NK-92 (cell line): Measurements from ENCODE around the gene GRK1.

Experiments used
- DNase-seq: peaks from one replicate; lab custom pipeline; 2025; ENCODE audit not compliant: unreplicated experiment; lab: John Stamatoyannopoulos, UW

The GRK1 gene

DNA sequence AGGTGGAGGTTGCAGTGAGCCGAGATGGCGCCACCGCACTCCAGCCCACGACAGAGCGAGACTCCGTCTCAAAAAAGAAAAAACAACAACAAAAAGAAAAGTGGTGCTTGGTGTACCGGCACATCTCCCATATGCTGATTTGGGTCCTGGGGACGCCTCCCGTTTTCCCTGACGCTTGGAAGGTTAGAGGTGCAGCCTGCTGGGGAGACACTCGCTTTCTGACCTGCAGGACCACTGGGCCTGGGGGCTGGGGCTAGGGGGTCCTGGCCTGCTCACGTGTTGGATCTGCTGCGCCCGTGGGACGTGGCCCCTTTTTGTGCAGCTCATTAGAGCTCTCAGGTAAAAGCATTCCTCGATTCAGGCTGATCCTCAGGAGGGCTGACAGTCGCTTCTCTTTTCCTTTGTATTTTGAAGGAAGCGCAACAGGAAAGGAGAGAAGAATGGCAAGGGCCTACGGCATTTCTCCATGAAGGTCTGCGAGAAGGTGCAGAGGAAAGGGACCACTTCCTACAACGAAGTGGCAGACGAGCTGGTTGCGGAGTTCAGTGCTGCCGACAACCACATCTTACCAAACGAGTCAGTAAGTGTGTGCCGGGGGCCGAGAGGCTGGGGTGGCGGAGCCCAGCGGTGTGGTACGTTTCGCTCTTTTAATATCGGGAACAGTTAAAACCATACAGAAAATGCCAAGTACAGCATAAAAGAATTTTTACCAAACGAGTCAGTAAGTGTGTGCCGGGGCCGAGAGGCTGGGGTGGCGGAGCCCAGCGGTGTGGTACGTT, 34.1 kb upstream of the GRK1 start:
- no peak for DNase-seq

DNA sequence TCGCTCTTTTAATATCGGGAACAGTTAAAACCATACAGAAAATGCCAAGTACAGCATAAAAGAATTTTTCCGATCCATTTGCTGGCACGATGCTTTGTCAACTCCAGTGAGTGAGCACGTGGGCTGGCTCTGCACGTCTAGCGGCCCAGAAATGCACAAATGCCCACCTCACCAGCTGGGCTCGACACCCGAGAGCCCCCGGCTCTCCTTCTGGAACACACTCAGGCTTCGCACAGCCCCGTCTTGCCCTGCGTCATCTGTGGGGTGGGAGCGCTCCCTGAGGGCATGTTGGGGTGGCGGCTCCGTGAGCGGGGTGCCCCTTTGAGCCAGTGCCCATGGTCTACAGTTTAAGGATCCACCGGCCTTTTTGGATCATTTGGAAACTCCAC, 33.5 kb upstream of the GRK1 start:
- no peak for DNase-seq

DNA sequence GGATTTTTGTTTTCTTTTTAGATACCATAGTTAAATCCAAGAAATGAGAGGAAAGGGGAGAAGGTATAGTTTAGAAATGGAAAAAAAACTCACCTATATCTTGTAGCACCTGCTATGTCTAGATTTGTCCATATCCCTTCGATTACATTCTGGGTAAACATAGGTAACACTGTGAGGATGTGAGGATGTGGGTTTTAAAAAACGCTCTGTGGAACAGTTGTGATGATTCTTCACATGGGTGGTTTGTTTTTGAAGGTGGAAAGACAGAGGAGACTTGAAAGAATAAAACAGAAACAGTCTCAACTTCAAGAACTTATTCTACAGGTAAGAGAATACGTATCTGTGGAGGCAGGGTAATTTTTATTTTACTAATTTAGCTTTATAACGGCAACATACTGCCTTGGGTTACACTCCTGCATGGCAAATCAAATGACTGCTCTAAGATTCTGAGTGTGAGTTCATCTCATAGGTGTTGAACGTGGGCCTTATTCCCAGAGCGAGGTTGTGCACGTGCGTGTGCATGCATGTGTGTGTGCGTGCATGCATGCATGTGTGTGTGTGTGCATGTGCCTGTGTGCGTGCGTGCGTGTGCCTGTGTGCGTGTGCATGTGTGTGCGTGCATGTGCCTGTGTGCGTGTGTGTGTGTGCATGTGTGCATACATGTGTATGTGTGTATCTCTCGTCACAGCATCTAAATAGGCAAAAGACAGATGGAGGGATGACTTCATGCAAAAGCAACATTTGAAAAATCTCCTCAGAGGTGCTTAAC, 32.6 kb upstream of the GRK1 start:
- no peak for DNase-seq

- no peak for DNase-seq
Measured at GRCh38 chr13:113635048-113635420, 32.0 kb upstream of the GRK1 start.

DNA sequence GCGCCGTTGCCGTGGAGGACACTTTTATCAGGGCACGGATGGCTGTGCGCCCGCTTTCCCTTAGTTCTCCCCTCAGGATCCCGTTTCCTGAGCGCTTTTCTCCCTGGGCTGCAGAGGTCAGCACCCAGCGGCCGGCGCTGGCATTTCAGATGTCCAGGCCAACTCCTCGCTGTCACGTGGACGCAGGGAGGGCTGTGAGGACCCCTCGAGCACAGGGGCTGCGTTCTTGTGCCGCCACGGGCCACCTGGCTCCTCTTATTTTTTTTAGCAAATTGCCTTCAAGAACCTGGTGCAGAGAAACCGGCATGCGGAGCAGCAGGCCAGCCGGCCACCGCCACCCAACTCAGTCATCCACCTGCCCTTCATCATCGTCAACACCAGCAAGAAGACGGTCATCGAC, 31.3 kb upstream of the GRK1 start:
- DNase-seq: no peak

DNA sequence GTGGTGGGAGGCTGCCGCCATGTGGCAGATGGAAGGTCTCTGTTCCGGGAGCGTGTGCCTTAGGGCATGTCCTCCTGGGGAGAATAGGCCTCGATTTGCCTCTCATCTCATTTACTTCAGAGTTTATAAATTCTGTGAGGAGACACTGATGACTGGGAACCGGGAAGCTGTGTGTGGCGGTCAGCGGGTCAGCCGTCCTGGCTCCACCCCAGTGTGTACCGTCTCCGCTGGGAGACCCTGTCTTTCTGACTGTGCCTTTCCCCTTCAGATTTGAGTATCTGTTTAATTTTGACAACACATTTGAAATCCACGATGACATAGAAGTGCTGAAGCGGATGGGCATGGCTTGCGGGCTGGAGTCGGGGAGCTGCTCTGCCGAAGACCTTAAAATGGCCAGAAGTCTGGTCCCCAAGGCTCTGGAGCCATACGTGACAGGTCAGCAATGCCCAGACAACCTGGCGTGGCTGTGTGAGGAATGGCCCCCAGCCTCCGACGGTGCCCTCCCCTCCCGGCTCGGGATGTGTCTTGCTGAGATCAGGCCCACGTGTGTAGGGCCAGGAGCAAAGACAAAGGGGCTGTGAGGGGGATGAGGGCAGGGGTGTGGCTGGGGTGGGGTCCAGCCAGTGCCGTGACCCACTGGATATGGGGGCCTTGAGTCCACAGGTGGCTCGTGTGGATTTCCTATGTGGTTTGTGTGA, 30.6 kb upstream of the GRK1 start:
- no peak for DNase-seq

DNA sequence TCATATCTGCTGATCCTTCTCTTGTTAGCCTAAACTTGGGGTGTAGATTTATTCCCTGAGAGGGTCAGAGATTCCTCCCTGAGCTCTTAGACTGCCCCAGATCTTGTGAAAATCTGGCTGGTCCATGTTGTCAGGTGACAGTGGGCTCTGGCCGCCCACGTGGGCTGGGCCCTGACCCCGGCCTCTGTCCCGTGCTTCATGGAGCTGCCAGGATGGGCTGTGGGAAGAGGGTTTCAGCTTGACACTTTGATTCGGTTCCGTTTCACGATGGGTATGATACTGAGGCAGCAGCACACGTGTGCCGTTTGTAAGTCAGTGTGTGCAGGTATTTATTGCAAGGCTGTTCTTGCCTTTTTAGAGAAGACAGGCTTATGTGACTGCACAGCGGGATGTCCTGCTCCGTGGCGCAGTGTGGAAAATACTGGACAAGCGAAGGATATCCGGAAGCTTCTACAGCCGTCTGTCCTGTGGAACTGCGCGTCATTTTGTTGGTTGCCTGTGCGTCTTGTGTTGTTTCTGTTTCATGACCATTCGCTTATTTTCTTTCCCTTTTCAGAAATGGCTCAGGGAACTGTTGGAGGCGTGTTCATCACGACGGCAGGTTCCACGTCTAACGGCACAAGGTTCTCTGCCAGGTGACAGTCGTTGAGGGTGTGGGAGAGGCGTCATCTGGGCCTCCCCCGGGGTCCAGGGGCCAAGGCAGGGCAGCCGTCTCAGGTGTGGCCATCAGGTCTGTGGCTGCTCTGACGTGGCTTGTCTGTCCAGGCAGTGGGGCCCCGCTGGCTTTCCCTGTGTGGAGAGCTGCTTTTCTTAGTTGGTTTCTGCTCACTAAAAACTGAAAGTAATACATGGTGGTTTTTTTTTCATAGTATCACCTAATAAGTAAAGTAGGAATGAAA, 29.5 kb upstream of the GRK1 start:
- DNase-seq: no peak

GRCh38 chr13:113638173-113638746, 28.8 kb upstream of the GRK1 start:
- no peak for DNase-seq

DNA sequence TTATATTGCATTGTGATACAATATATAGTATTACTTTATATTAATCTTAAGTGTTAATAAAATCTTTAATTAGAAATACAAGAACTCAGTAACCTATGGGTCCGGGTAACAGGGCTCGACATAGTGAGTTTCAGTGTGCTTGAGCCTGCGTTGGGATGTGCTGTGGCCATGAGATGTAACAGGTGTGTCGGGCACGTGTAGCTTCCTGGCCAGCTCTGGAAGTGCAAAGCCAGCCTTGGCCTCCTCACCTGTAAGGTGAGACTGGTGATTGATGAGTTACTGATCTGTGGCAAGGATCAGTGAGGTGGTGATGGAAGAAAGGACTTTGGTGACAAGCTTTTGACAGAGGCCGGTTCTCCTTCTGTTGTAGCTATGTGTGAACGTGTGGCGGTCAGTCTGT, 28.2 kb upstream of the GRK1 start:
- DNase-seq: no peak

DNA sequence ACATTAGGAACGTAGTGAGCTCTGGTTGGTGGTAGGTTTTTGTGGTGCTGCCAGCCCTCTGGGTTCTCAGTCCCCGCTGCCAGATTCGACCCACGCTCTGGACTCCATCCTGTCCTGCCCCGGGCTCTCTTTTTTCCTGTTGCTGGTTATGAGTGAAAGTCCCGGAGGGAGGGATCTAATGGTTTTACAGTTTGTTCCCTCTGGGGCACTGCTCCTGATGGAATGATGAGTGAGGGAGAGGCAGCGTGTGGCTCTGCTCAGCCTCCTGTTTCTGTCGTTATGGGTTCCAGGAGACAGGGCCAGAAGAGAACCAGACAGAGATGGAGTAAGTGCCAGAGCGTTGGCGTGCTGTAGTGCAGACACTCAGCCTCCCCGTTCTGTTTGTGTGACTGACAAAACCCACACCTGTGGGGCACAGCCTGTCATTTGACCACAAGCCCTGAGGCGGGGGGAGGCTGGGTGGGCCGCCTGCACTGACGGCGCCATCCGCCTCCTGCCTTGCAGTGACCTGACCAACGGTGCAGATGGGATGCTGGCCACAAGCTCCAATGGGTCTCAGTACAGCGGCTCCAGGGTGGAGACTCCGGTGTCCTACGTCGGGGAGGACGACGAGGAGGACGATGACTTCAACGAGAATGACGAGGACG, 27.3 kb upstream of the GRK1 start:
- no peak for DNase-seq

DNA sequence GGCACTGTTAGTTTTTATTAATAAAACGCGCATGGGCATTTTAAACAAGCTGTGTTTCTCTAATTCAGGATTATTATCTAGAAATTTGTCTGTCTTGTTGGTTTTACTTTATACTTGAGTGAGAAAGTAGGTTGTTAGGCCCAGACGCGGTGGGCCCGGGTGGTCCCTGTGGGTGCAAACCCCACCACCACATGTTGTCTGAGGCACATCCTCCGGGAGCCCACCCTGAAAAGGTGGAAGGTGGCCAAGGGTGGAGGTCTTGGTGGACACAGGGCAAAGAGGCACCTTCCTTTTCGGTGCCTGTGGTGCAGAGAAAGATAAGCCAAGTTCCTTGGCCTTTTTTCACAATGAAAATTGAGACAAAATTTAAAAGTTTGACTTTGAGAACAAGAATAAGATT, 25.6 kb upstream of the GRK1 start:
- DNase-seq: no peak

DNA sequence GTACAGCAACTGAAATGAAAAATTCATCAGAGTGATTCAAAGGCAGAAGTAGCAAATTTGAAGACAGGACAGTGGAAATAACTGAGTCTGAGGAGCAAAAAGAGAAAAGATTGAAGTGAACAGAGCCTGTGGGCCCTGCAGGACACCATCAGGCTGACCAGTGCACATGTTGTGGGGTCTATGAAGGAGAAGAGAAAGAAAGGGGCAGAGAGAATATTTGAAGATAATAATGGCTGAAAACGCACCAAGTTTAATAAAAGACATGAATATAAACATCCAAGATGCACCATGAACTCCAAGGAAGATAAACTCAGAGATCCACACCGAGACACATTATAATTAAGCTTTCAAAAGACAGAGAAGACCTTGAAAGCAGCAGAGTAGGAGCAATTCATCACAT, 24.5 kb upstream of the GRK1 start:
- no peak for DNase-seq

DNA sequence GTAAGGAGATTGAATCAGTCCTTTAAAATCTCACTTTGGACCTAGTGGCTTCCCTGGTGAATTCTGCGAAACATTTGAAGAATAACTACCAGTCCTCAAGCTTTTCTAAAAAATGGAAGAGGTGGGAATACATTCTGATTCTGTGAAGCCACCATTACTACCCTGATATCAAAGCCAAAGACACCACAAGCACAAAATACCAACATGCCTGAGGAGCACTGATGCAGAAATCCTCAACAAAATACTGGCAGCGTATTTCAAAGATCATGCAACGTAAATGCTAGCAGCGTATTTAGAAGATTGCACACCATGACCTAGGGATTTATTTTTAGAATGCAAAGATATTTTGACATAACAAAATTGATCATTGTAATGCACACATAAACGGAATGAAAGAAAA, 23.4 kb upstream of the GRK1 start:
- no peak for DNase-seq

DNA sequence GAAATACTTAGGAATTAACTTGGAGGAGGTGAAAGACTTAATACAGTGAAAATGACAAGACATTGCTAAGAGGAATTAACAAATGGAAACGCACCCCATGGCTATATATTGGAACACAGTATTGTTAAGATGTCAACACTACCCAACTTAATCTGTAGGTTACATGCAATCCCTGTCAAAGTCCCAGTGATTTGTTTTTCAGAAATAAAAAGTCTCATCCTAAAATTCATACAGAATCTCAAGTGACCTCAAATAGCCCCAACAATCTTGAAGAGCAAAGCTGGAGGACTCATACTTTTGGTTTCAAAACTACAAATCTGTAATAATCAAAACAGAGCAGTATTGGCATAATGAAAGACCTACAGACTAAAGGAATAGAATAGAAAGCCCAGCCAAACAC, 22.2 kb upstream of the GRK1 start:
- no peak for DNase-seq

DNA sequence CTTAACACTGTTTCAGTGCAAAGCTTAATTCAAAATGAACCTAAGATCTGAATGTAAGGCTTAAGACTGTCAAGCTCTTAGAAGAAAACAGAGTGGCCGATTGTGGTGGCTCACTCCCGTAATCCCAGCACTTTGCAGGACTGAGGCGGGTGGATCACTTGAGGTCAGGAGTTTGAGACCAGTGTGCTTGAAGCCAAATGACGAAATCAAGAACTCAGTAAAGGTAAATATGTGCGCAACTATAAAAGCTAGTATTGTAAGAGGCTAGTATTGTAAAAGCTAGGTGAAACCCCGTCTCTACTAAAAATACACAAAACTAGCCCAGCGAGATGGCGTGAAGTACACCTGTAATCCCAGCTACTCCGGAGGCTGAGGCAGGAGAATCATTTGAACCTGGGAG, 21.7 kb upstream of the GRK1 start:
- DNase-seq: no peak

GRCh38 chr13:113646376-113646775, 20.6 kb upstream of the GRK1 start:
- no peak for DNase-seq

DNA sequence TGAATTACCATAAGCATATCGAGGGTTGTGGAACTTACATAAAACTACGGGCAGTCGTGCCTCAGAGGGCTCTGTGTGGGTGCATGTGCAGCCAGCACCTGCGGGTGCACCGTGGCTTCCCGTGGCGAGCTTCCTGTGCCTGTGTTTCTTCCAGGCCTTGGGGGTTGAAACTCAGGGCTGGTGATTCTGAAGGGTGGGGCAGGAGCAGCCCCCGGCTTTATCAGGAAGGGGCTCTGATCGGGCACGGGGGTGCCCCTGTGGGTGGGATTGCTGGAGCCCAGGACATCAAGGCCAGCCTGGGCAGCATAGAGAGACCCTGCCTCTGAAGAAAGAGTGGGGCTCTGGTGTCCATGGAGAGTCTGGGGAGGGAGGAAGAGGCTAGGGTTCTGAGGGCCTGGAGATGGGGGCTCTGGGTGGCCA, 20.1 kb upstream of the GRK1 start:
- no peak for DNase-seq

- DNase-seq: no peak
Measured at GRCh38 chr13:113647351-113648215, 19.4 kb upstream of the GRK1 start.

DNA sequence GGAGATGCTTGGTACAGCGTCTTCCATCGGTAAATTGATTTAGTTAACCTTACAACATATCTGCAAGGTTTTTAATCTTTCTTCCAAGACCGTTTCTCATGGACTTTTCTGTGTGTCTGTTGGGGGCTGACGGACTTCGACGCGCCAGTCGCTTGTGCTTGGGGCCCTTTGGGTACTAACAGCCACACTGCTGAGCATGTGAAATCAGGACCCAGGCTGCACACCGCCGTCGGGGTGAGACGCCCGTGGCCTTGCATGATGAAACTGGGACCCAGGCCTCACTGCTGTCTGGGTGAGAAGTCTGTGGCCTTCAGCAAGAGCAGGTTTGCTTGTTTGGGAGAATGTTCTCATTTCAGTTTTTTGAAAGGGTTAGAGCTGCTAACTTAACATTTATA, 18.8 kb upstream of the GRK1 start:
- DNase-seq: no peak
